Caco-2 (cell line): ENCODE measurements around the gene SLC9A7. TPM values are rescaled to one million over a fixed set of nuclear protein-coding genes. Genes with fewer than 3 reads are reported as not detected.
"Not testable (repeated sequence)": the region's sequence is repeated elsewhere in the genome, so short reads cannot be mapped to it uniquely, and the experiment has no call there.

Experiments used
- BruUV-seq: library from RNA; stranded (reverse); fragments of 400-500 nt; replicated peaks from 2 replicates; lab custom pipeline; 2021; lab: Mats Ljungman, UMichigan
- CTCF ChIA-PET: fragments of 300-600 bp; sonication (Branson Sonifier 250); formaldehyde crosslinking; loops from one replicate; lab custom pipeline; 2022; ENCODE audit warnings: antibody characterized with exemption; lab: Charles Lee
- POLR2A ChIA-PET: fragments of 300-600 bp; sonication (Branson Sonifier 250); formaldehyde crosslinking; loops from one replicate; lab custom pipeline; 2022; ENCODE audit warnings: antibody characterized with exemption; lab: Charles Lee
- DNase-seq, 2 experiments: peaks; one replicate each; pipeline versions ENCODE4 v3.0.0 to v3.0.0-alpha.2; 2020 to 2022
- H3K27me3 ChIP-seq: replicated peaks from 2 replicates; pipeline ENCODE4 v1.6.0; 2011; ENCODE audit warnings: low read length; ENCODE audit not compliant: control insufficient read depth, insufficient read depth
- H3K36me3 ChIP-seq: 2 replicates; pipeline ENCODE4 v1.5.1; 2011; ENCODE audit warnings: low read length; ENCODE audit not compliant: control insufficient read depth, insufficient read depth
- H3K4me1 ChIP-seq: fragments of 250-450 bp; sonication (Bioruptor Pico); 2 replicates; pipeline ENCODE4 v1.5.1; 2020; ENCODE audit warnings: mild to moderate bottlenecking
- H3K4me3 ChIP-seq: 2 replicates; pipeline ENCODE4 v1.5.1; 2011; ENCODE audit warnings: low read depth, mild to moderate bottlenecking, control low read depth, low read length
- H3K9me3 ChIP-seq: fragments of 250-450 bp; sonication (Bioruptor Pico); 2 replicates; pipeline ENCODE4 v1.5.1; 2020; ENCODE audit warnings: mild to moderate bottlenecking, moderate library complexity
- H3K27ac Mint-ChIP-seq: one replicate; pipeline ENCODE4 v1.8.0; 2022; ENCODE audit warnings: mixed read lengths; ENCODE audit not compliant: unreplicated experiment
- H3K27me3 Mint-ChIP-seq: one replicate; pipeline ENCODE4 v1.8.0; 2022; ENCODE audit warnings: mixed read lengths; ENCODE audit not compliant: insufficient read depth, unreplicated experiment
- H3K36me3 Mint-ChIP-seq: one replicate; pipeline ENCODE4 v1.8.0; 2022; ENCODE audit warnings: mild to moderate bottlenecking, mixed read lengths; ENCODE audit not compliant: insufficient read depth, unreplicated experiment
- H3K4me1 Mint-ChIP-seq: one replicate; pipeline ENCODE4 v1.8.0; 2022; ENCODE audit warnings: low read depth, mixed read lengths; ENCODE audit not compliant: unreplicated experiment
- H3K4me3 Mint-ChIP-seq: one replicate; pipeline ENCODE4 v1.8.0; 2022; ENCODE audit warnings: mild to moderate bottlenecking, moderate library complexity, mixed read lengths; ENCODE audit not compliant: unreplicated experiment
- H3K9me3 Mint-ChIP-seq: one replicate; pipeline ENCODE4 v1.8.0; 2022; ENCODE audit warnings: mixed read lengths; ENCODE audit not compliant: unreplicated experiment
- CTCF ChIP-seq, 2 experiments: fragments of 200-600 bp in 1 of 2; IDR thresholded peaks; 1 replicate in 1 of 2; 2 replicates in 1 of 2; pipeline versions ENCODE4 v1.5.1 to v1.8.0; 2011 to 2022; ENCODE audit warnings: antibody characterized with exemption in 1 of 2, control low read depth in 1 of 2, inconsistent platforms in 1 of 2, low read depth in 1 of 2, low read length in 1 of 2, mild to moderate bottlenecking in 1 of 2, moderate library complexity in 1 of 2; ENCODE audit not compliant: insufficient read depth in 1 of 2, severe bottlenecking in 1 of 2, unreplicated experiment in 1 of 2
- intact Hi-C: fragments of 100-400 bp; cut with micrococcal nuclease; formaldehyde crosslinking; loops from one replicate; pipeline ENCODE4 v1.10.0; 2022; ENCODE audit not compliant: unreplicated experiment
- total RNA-seq: library from RNA; stranded (reverse); gene quantifications from 2 replicates; pipeline ENCODE4 v1.2.3, GENCODE V29; 2022

SLC9A7 gene
- total RNA-seq, 1 experiment from 2014 or later: 20.1 TPM

GRCh38 chrX:46727441-46727840, 31.5 kb downstream of the SLC9A7 start:
- Mint-ChIP-seq H3K9me3 (no peaks in the 10 kb centered on the region), H3K27me3 (no peaks in the 10 kb centered on the region), H3K27ac (no peak overlapping the region), H3K36me3 (no peaks in the 10 kb centered on the region), H3K4me3 (no peak overlapping the region), H3K4me1 (peaks cover 6% of the 10 kb centered on the region)
- no peak for TF ChIP-seq CTCF (IDR thresholded peaks at IDR 0.05; ENCODE audit: insufficient read depth in 1 of 2, low read depth in 1 of 2, low read length in 1 of 2, severe bottlenecking in 1 of 2, unreplicated experiment in 1 of 2)
- Histone ChIP-seq H3K4me3 (no peak overlapping the region), H3K27me3 (no peaks in the 10 kb centered on the region), H3K36me3 (no peaks in the 10 kb centered on the region), H3K9me3 (no peaks in the 10 kb centered on the region), H3K4me1 (no peaks in the 10 kb centered on the region)
- BruUV-seq: no TSS peak
- POLR2A ChIA-PET: no interaction called here
- CTCF ChIA-PET: no interaction called here
- intact Hi-C loops: no loop called here
- DNase-seq: no peak

- H3K4me1 Mint-ChIP-seq, BruUV-seq, intact Hi-C loops, H3K4me3 ChIP-seq, H3K27ac Mint-ChIP-seq, H3K4me3 Mint-ChIP-seq, H3K27me3 Mint-ChIP-seq, H3K36me3 ChIP-seq, POLR2A ChIA-PET, H3K9me3 Mint-ChIP-seq, H3K27me3 ChIP-seq, H3K9me3 ChIP-seq, DNase-seq, H3K4me1 ChIP-seq, CTCF ChIA-PET, H3K36me3 Mint-ChIP-seq: not testable (repeated sequence)
Measured at GRCh38 chrX:46723569-46723927, 35.4 kb downstream of the SLC9A7 start.

- no peaks in the 10 kb centered on the region for H3K9me3 Mint-ChIP-seq
- Histone ChIP-seq H3K4me1 (no peaks in the 10 kb centered on the region), H3K4me3 (no peak overlapping the region), H3K27me3 (no peaks in the 10 kb centered on the region), H3K36me3 (no peaks in the 10 kb centered on the region), H3K9me3 (no peaks in the 10 kb centered on the region)
- H3K27me3 Mint-ChIP-seq: no peaks in the 10 kb centered on the region
- no peaks in the 10 kb centered on the region for H3K4me1 Mint-ChIP-seq
- DNase-seq: no peak
- H3K27ac Mint-ChIP-seq: no peak overlapping the region
- TF ChIP-seq CTCF (IDR thresholded peaks at IDR 0.05; ENCODE audit: insufficient read depth in 1 of 2, low read depth in 1 of 2, low read length in 1 of 2, severe bottlenecking in 1 of 2, unreplicated experiment in 1 of 2): no peak
- H3K36me3 Mint-ChIP-seq: no peaks in the 10 kb centered on the region
- BruUV-seq: no TSS peak
- intact Hi-C loops: no loop called here
- H3K4me3 Mint-ChIP-seq: no peak overlapping the region
- ChIA-PET POLR2A (no interaction called here), CTCF (no interaction called here)
Measured at GRCh38 chrX:46722742-46723568, 36.0 kb downstream of the SLC9A7 start.
